Calu3 (cell line): Measurements from ENCODE around the gene CRCP. TPM values are rescaled to one million over a fixed set of nuclear protein-coding genes. Genes with fewer than 3 reads are reported as not detected.
"Not testable (repeated sequence)": the region's sequence is repeated elsewhere in the genome, so short reads cannot be mapped to it uniquely, and the experiment has no call there.

Experiments
- BruUV-seq: library from RNA; stranded (reverse); fragments of 400-500 nt; replicated peaks from 2 replicates; lab custom pipeline; 2021; lab: Mats Ljungman, UMichigan
- CTCF ChIA-PET: fragments of 300-600 bp; sonication (Branson Sonifier 250); formaldehyde crosslinking; loops from one replicate; lab custom pipeline; 2022; ENCODE audit warnings: antibody characterized with exemption; lab: Charles Lee
- DNase-seq: peaks from one replicate; pipeline ENCODE4 v3.0.0; 2022
- H3K27ac Mint-ChIP-seq: one replicate; pipeline ENCODE4 v1.8.0; 2022; ENCODE audit warnings: mixed read lengths; ENCODE audit not compliant: unreplicated experiment
- H3K27me3 Mint-ChIP-seq: one replicate; pipeline ENCODE4 v1.8.0; 2022; ENCODE audit warnings: mixed read lengths; ENCODE audit not compliant: unreplicated experiment
- H3K36me3 Mint-ChIP-seq: one replicate; pipeline ENCODE4 v1.8.0; 2022; ENCODE audit warnings: mild to moderate bottlenecking, moderate library complexity, mixed read lengths; ENCODE audit not compliant: insufficient read depth, unreplicated experiment
- H3K4me1 Mint-ChIP-seq: one replicate; pipeline ENCODE4 v1.8.0; 2022; ENCODE audit warnings: mild to moderate bottlenecking, low read depth, mixed read lengths; ENCODE audit not compliant: unreplicated experiment
- H3K4me3 Mint-ChIP-seq: one replicate; pipeline ENCODE4 v1.8.0; 2022; ENCODE audit warnings: mild to moderate bottlenecking, low read depth, moderate library complexity, mixed read lengths; ENCODE audit not compliant: unreplicated experiment
- H3K9me3 Mint-ChIP-seq: one replicate; pipeline ENCODE4 v1.8.0; 2022; ENCODE audit warnings: low read depth, mixed read lengths; ENCODE audit not compliant: unreplicated experiment
- intact Hi-C: fragments of 100-400 bp; cut with micrococcal nuclease; formaldehyde crosslinking; loops from one replicate; pipeline ENCODE4 v1.10.0; 2022; ENCODE audit not compliant: unreplicated experiment
- total RNA-seq: library from RNA; stranded (reverse); gene quantifications from 2 replicates; pipeline ENCODE4 v1.2.3, GENCODE V29; 2022
- TF ChIP-seq, protein P1 (sequence below): fragments of 200-600 bp; IDR thresholded peaks from one replicate; pipeline ENCODE4 v1.8.0; 2022; ENCODE audit warnings: antibody characterized with exemption; ENCODE audit not compliant: unreplicated experiment

Gene CRCP
- total RNA-seq, 1 experiment from 2014 or later, result 30.1 TPM

GRCh38 chr7:66119245-66119850, 4.7 kb downstream of the CRCP start:
- intact Hi-C loops, result no loop called here
- CTCF ChIA-PET, result no interaction called here
- no peak for DNase-seq
- no peak overlapping the region for H3K27ac Mint-ChIP-seq
- peaks cover 24% of the 10 kb centered on the region for H3K36me3 Mint-ChIP-seq
- no TSS peak for BruUV-seq
- no peak overlapping the region for H3K4me3 Mint-ChIP-seq
- H3K4me1 Mint-ChIP-seq, result peaks cover 17% of the 10 kb centered on the region
- TF ChIP-seq, protein P1, sequence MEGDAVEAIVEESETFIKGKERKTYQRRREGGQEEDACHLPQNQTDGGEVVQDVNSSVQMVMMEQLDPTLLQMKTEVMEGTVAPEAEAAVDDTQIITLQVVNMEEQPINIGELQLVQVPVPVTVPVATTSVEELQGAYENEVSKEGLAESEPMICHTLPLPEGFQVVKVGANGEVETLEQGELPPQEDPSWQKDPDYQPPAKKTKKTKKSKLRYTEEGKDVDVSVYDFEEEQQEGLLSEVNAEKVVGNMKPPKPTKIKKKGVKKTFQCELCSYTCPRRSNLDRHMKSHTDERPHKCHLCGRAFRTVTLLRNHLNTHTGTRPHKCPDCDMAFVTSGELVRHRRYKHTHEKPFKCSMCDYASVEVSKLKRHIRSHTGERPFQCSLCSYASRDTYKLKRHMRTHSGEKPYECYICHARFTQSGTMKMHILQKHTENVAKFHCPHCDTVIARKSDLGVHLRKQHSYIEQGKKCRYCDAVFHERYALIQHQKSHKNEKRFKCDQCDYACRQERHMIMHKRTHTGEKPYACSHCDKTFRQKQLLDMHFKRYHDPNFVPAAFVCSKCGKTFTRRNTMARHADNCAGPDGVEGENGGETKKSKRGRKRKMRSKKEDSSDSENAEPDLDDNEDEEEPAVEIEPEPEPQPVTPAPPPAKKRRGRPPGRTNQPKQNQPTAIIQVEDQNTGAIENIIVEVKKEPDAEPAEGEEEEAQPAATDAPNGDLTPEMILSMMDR, result no peak
- H3K27me3 Mint-ChIP-seq, result no peaks in the 10 kb centered on the region
- H3K9me3 Mint-ChIP-seq, result no peaks in the 10 kb centered on the region

GRCh38 chr7:66123175-66123528, 8.5 kb downstream of the CRCP start:
- Mint-ChIP-seq H3K4me1 (peaks cover under 1% of the 10 kb centered on the region), H3K4me3 (no peak overlapping the region), H3K27ac (no peak overlapping the region), H3K36me3 (peaks cover 5% of the 10 kb centered on the region), H3K9me3 (no peaks in the 10 kb centered on the region), H3K27me3 (no peaks in the 10 kb centered on the region)
- CTCF ChIA-PET, result no interaction called here
- BruUV-seq, result no TSS peak
- TF ChIP-seq, protein P1, result no peak
- no peak for DNase-seq
- intact Hi-C loops, result no loop called here

GRCh38 chr7:66124569-66124861, 9.9 kb downstream of the CRCP start:
- BruUV-seq, H3K4me1 Mint-ChIP-seq, H3K9me3 Mint-ChIP-seq, intact Hi-C loops, H3K27me3 Mint-ChIP-seq, H3K36me3 Mint-ChIP-seq, DNase-seq, H3K27ac Mint-ChIP-seq, H3K4me3 Mint-ChIP-seq: not testable (repeated sequence)
- CTCF ChIA-PET, result interaction anchor here (0.6 kb wide), 1 partner anchor 121 kb away, joined by 8 read pairs; no protein-coding TSS in a partner anchor

GRCh38 chr7:66125052-66125694, 10.5 kb downstream of the CRCP start:
- DNase-seq, result no peak
- Mint-ChIP-seq H3K9me3 (no peaks in the 10 kb centered on the region), H3K4me3 (no peak overlapping the region), H3K4me1 (no peaks in the 10 kb centered on the region), H3K27me3 (no peaks in the 10 kb centered on the region), H3K27ac (no peak overlapping the region), H3K36me3 (peaks cover 5% of the 10 kb centered on the region)
- intact Hi-C loops, result no loop called here
- TF ChIP-seq, protein P1, result no peak
- BruUV-seq, result no TSS peak
- CTCF ChIA-PET, result interaction anchor here (0.5 kb wide), 1 partner anchor 315 kb away, joined by 3 read pairs; no protein-coding TSS in a partner anchor

DNA sequence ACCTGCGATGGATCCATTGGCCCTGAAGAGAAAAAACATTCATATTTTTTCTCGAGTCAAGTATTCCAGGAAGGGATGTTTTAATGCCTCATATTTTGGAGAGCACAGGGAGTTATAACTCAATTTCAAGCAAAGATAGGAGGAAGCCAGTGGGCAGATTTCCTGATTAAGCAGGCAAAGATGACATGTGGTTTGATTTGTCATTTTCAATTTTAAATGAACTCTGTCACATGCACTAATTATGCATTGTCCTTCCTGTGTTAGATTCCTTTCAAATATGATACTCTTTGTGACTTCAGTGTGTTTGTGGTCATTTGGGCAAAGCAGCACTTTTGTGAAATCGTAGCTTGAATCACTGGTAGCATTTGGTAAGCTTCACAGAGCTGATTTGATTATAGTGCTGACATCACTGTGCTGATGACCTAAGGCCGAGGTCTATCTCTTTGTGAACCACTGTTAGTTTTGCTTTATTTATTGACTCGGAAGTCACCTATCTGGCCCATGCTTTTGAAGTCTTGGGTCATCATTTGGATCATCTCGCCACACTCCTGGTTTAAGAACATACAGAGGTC, 11.2 kb downstream of the CRCP start:
- DNase-seq, BruUV-seq, H3K4me3 Mint-ChIP-seq, H3K4me1 Mint-ChIP-seq, CTCF ChIA-PET, H3K27ac Mint-ChIP-seq, H3K36me3 Mint-ChIP-seq, H3K27me3 Mint-ChIP-seq, intact Hi-C loops, H3K9me3 Mint-ChIP-seq: not testable (repeated sequence)

DNA sequence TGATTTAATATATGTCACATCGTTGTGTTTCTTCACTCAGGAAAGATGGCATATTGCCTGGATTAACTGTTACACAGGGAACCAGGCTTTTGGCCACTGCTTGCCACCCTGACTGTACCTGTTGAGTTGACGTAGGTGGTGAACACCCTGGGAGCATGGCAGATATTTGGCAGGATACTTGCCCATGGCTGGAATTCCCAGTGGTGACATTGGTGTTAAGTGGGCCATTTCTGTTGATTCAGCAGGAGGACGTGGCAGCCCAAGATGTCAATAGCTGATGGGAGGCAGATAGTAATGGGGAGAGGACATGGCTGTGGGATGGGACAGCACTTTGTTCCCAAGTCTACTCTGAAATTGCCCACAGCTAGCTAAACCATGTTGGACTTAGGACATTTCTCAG, 12.5 kb downstream of the CRCP start:
- BruUV-seq, H3K27me3 Mint-ChIP-seq, DNase-seq, intact Hi-C loops, H3K4me3 Mint-ChIP-seq, H3K27ac Mint-ChIP-seq, H3K9me3 Mint-ChIP-seq, H3K4me1 Mint-ChIP-seq, CTCF ChIA-PET, H3K36me3 Mint-ChIP-seq: not testable (repeated sequence)
